Spleen (tissue), 11 donors: ENCODE measurements around the gene AK8. TPM values are rescaled to one million over a fixed set of nuclear protein-coding genes. Genes with fewer than 3 reads are reported as not detected.

Source experiments
- DNase-seq: peaks from one replicate; pipeline ENCODE4 v3.0.0-alpha.2; 2020
- H3K27ac ChIP-seq, 8 donors: fragments of 200-600 bp; sonication (generic) in 7 of 8; 1 replicate in 4 of 8; 2 replicates in 4 of 8; pipeline versions ENCODE4 v1.5.0 to v1.8.0; 2016 to 2021; ENCODE audit warnings: inconsistent platforms in 4 of 8, mild to moderate bottlenecking in 4 of 8, moderate library complexity in 1 of 8
- H3K27me3 ChIP-seq, 7 donors: fragments of 200-600 bp; sonication (generic) in 6 of 7; replicated peaks in 1 of 7; 1 replicate in 4 of 7; 2 replicates in 3 of 7; pipeline versions ENCODE4 v1.5.0 to v1.8.0; 2016 to 2021; ENCODE audit warnings: inconsistent platforms in 3 of 7, mild to moderate bottlenecking in 1 of 7
- H3K36me3 ChIP-seq, 6 donors: fragments of 200-600 bp; sonication (generic) in 5 of 6; 1 replicate in 4 of 6; 2 replicates in 2 of 6; pipeline versions ENCODE4 v1.5.0 to v1.8.0; 2016 to 2021; ENCODE audit warnings: inconsistent platforms in 2 of 6
- H3K4me1 ChIP-seq, 6 donors: fragments of 200-600 bp; sonication (generic) in 5 of 6; 1 replicate in 3 of 6; 2 replicates in 3 of 6; pipeline versions ENCODE4 v1.5.0 to v1.8.0; 2016 to 2021; ENCODE audit warnings: inconsistent platforms in 3 of 6
- H3K4me3 ChIP-seq, 8 donors: fragments of 200-600 bp; sonication (generic) in 7 of 8; 1 replicate in 4 of 8; 2 replicates in 4 of 8; pipeline versions ENCODE4 v1.5.0 to v1.8.0; 2016 to 2021; ENCODE audit warnings: inconsistent platforms in 4 of 8, mild to moderate bottlenecking in 4 of 8, moderate library complexity in 2 of 8
- H3K9me3 ChIP-seq, 8 donors: fragments of 200-600 bp; sonication (generic) in 7 of 8; 1 replicate in 4 of 8; 2 replicates in 4 of 8; pipeline versions ENCODE4 v1.5.0 to v1.8.0; 2016 to 2021; ENCODE audit warnings: inconsistent platforms in 4 of 8
- POLR2A ChIP-seq, 3 donors: fragments of 450-650 bp; IDR thresholded peaks; one replicate each; pipeline ENCODE4 v1.5.1; 2017; ENCODE audit warnings: antibody characterized with exemption in 3 of 3, mild to moderate bottlenecking in 1 of 3
- POLR2AphosphoS5 ChIP-seq, 3 donors: sonication (generic); formaldehyde crosslinking; IDR thresholded peaks; one replicate each; pipeline ENCODE4 v1.5.1; 2017; ENCODE audit warnings: antibody characterized with exemption in 3 of 3
- WGBS, 5 donors: extraction: QIAGEN DNeasy Blood & Tissue Kit in 3 of 5; methylation state at CpG; one replicate each; pipeline versions ENCODE4 v1.1.5 to v1.1.7; 2013 to 2018; 5-methylcytosine and 5-hydroxymethylcytosine counted together
- intact Hi-C: fragments of 100-400 bp; cut with DNase I; formaldehyde crosslinking; loops from one replicate; pipeline ENCODE4 v1.15.0; 2023; ENCODE audit warnings: low total_unique reads
- polyA plus RNA-seq, 3 donors: library from polyadenylated mRNA; stranded (reverse); fragments of 200-250 nt; gene quantifications; one replicate each; pipeline ENCODE4 v1.2.1, GENCODE V29; 2013
- total RNA-seq, 7 donors: library from RNA; depleted of rRNA in 3 of 7; stranded (reverse); fragments of >200 nt in 3 of 7; fragmentation: NEBNext Ultra II Directional in 4 of 7; extraction: Animal tissue kit (Norgen Biotek cat#: 25700) in 4 of 7; gene quantifications; one replicate each; pipeline versions ENCODE4 v1.1.0 to v1.2.1, GENCODE V29; 2016 to 2021
- TF ChIP-seq, protein P1 (sequence below), 11 experiments: fragments of 200-600 bp in 7 of 11; fragments of 450-650 bp in 4 of 11; sonication (generic) in 4 of 11; IDR thresholded peaks in 8 of 11; conservative IDR thresholded peaks in 3 of 11; 1 replicate in 7 of 11; 2 replicates in 4 of 11; pipeline versions ENCODE4 v1.4.0 to v1.8.0; 2016 to 2021; ENCODE audit warnings: antibody characterized with exemption in 11 of 11, inconsistent platforms in 4 of 11, mild to moderate bottlenecking in 1 of 11
- donor health status: healthy with polysubstance abuse.
- donor health status: DM: no; HTN: no; CAD: no; lungs with moderate emphysema.
- donor health status: DM: no; HTN: no; CAD: no.
- donor health status: Bipolar disorder and iron deficiency.
- donor health status: healthy.
- donor health status: DM: no; HTN: no; CAD: no.
- donor health status: DM: yes; HTN: yes; CAD: no.

AK8 gene
- total and polyA plus RNA-seq, 10 donors, result 0.22 to 1.8 (median 0.93) TPM

DNA sequence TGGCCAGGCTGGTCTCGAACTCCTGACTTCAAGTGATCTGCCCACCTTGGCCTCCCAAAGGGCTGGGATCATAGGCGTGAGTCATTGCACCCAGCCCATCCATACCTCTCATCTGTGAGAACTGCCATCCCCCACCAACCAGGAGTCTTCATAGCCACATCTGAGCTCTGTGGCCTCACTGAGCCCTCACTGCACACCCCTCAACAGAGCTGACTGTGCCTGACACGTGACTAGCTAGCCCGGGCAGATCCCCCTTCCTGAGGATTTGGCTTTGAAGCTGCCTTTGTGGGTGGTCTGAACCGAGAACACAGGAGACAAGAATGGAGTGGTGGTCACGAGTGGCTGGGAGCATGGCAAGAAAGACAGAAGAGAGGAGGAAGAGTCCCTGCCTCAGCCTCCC is 15.6 kb downstream of the AK8 start:
- no peaks in the 10 kb centered on the region for H3K4me1 ChIP-seq
- no peak for DNase-seq

DNA sequence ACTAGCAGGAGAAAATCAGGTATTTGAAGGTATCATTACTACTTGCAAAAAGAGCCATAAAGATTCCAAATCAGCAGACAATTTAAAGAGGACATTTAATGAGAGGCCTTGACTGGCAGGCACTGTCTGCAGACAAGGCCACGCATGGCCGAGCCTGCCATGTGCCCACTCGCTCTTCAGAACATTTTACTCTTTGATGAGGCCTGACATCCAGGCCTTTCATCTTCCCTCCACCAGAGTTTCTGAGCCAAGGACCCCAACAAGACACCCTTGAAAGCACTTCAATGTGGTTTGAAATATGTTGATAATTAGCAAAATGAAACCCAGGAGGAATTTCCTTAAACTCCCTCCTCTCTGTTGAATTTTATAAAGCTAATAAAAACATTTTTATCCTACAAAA is 16.4 kb downstream of the AK8 start:
- no peak overlapping the region for H3K4me3 ChIP-seq
- no peaks in the 10 kb centered on the region for H3K36me3 ChIP-seq
- no peak overlapping the region for H3K27ac ChIP-seq
- TF ChIP-seq, protein P1, sequence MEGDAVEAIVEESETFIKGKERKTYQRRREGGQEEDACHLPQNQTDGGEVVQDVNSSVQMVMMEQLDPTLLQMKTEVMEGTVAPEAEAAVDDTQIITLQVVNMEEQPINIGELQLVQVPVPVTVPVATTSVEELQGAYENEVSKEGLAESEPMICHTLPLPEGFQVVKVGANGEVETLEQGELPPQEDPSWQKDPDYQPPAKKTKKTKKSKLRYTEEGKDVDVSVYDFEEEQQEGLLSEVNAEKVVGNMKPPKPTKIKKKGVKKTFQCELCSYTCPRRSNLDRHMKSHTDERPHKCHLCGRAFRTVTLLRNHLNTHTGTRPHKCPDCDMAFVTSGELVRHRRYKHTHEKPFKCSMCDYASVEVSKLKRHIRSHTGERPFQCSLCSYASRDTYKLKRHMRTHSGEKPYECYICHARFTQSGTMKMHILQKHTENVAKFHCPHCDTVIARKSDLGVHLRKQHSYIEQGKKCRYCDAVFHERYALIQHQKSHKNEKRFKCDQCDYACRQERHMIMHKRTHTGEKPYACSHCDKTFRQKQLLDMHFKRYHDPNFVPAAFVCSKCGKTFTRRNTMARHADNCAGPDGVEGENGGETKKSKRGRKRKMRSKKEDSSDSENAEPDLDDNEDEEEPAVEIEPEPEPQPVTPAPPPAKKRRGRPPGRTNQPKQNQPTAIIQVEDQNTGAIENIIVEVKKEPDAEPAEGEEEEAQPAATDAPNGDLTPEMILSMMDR (IDR thresholded peaks at IDR 0.05 in 8 of 11, conservative IDR thresholded peaks at IDR 0.05 in 3 of 11), result no peak
- TF ChIP-seq POLR2A (IDR thresholded peaks at IDR 0.05) (no peak), POLR2AphosphoS5 (IDR thresholded peaks at IDR 0.05) (no peak)
- H3K27me3 ChIP-seq, result peaks cover 0 to 10% (median 0%) of the 10 kb centered on the region in 7 donors
- 69 to 85% (median 73%) methylated on average over 3 of the region's 3 CpGs for WGBS, 5 donors
- no peaks in the 10 kb centered on the region for H3K9me3 ChIP-seq
- DNase-seq, result no peak
- intact Hi-C loops, result no loop called here
- no peaks in the 10 kb centered on the region for H3K4me1 ChIP-seq

More for the DNA sequence above, 15.6 kb downstream of the AK8 start:
- no peak overlapping the region for H3K27ac ChIP-seq
- no peak for TF ChIP-seq POLR2AphosphoS5 (IDR thresholded peaks at IDR 0.05)
- TF ChIP-seq, protein P1 (IDR thresholded peaks at IDR 0.05 in 8 of 11, conservative IDR thresholded peaks at IDR 0.05 in 3 of 11), result no peak
- TF ChIP-seq POLR2A (IDR thresholded peaks at IDR 0.05), result no peak
- no peaks in the 10 kb centered on the region for H3K9me3 ChIP-seq
- WGBS, 5 donors, result 57 to 69% (median 66%) methylated on average over 6 of the region's 6 CpGs
- H3K4me3 ChIP-seq, result no peak overlapping the region
- no peaks in the 10 kb centered on the region for H3K36me3 ChIP-seq
- intact Hi-C loops, result no loop called here
- H3K27me3 ChIP-seq, result peaks cover 0 to 9% (median 0%) of the 10 kb centered on the region in 7 donors

DNA sequence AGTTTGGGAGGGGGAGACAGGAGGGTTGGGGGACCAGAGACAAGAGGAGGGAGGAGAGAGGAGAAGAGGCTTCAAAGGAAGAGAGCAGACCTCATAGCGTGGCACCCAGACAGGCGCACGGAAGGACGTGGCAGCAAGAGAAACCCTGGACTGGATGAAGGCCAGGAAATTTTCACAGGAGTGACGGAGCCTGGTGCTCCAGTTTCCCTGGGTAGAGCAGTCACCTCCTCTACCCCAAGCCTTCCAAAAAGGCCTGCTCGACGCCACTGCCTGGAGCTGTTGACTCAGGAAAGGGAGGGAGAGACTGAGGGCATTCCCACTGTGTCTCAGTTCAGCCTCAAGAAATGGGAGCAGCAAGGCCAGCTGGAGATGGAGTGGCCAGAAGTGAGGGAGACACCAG is 19.3 kb downstream of the AK8 start:
- no peak for DNase-seq
- Histone ChIP-seq H3K4me3 (no peak overlapping the region), H3K36me3 (no peaks in the 10 kb centered on the region), H3K4me1 (peaks cover 0 to 6% (median 0%) of the 10 kb centered on the region in 6 donors), H3K9me3 (no peaks in the 10 kb centered on the region), H3K27me3 (peaks cover 0 to 10% (median 0%) of the 10 kb centered on the region in 7 donors), H3K27ac (no peak overlapping the region)
- TF ChIP-seq POLR2AphosphoS5 (IDR thresholded peaks at IDR 0.05), result no peak
- TF ChIP-seq POLR2A (IDR thresholded peaks at IDR 0.05), result no peak
- TF ChIP-seq, protein P1 (IDR thresholded peaks at IDR 0.05 in 8 of 11, conservative IDR thresholded peaks at IDR 0.05 in 3 of 11), result no peak
- 66 to 86% (median 78%) methylated on average over 7 of the region's 7 CpGs for WGBS, 5 donors
- intact Hi-C loops, result no loop called here

DNA sequence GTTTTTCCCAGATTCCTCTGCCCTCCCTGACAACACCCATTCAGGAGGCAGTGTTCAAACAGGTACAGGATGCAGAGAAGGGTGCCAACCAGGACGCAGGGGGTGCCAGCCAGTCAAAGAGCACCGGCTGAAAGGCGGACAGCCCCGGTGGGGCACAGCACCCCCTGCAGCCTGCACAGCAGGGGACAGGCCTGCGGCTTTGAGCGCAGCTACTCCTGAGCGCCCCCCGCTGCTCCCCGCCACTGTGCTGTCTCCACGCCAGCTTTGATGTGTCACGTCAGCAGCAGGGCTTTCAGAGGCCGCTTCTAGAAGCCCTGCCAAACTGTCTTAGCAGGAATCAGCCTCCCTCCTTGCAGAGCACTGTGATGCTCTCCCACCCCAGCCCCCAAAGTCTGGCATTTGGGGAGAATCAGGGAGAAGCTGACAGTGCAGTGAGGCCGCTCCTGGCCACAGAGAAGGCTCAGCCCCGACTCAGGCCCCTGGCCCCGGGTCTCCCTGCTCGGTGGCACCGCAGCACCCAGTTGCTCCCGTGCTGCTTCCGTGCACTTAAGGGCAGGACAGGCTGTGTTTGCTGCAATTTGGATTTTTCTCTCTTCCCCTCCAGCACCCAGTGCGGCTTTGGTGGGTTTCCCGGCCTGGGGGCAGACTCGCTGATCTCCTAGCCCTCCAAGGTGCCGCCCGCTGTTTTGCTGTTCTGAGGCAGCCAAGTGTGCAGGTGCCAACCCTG is 20.3 kb downstream of the AK8 start:
- Histone ChIP-seq H3K36me3 (no peaks in the 10 kb centered on the region), H3K27me3 (peaks cover 0 to 10% (median 0%) of the 10 kb centered on the region in 7 donors), H3K27ac (peak overlapping the region in 1 of 8 donors; percentile 11), H3K9me3 (no peaks in the 10 kb centered on the region), H3K4me1 (peaks cover 0 to 6% (median 0%) of the 10 kb centered on the region in 6 donors), H3K4me3 (no peak overlapping the region)
- 69 to 72% (median 70%) methylated on average over 19 to 24 of the region's 24 CpGs for WGBS, 5 donors
- intact Hi-C loops, result no loop called here
- TF ChIP-seq POLR2AphosphoS5 (IDR thresholded peaks at IDR 0.05), result no peak
- no peak for TF ChIP-seq POLR2A (IDR thresholded peaks at IDR 0.05)
- TF ChIP-seq, protein P1 (IDR thresholded peaks at IDR 0.05 in 8 of 11, conservative IDR thresholded peaks at IDR 0.05 in 3 of 11), result no peak
- no peak for DNase-seq
